GM19468 (cell line): ENCODE data around the gene GTF2H3.

Experiments
- ATAC-seq: cut with Tn5 transposase; IDR thresholded peaks from one replicate; pipeline ENCODE4 v1.9.1; 2021; ENCODE audit warnings: mild to moderate bottlenecking, moderate library complexity, moderate number of reproducible peaks; ENCODE audit not compliant: unreplicated experiment; ENCODE audit errors: extremely low read depth

GTF2H3 gene

GRCh38 chr12:123643911-123644310 is 10.3 kb downstream of the GTF2H3 start:
- no peak for ATAC-seq

GRCh38 chr12:123645380-123645779 is 11.8 kb downstream of the GTF2H3 start:
- ATAC-seq, result no peak

- ATAC-seq, result no peak
Observed at GRCh38 chr12:123645878-123646277, 12.2 kb downstream of the GTF2H3 start.

GRCh38 chr12:123648401-123648800 is 14.8 kb downstream of the GTF2H3 start:
- ATAC-seq, result no peak

GRCh38 chr12:123654129-123654701 is 20.6 kb downstream of the GTF2H3 start:
- no peak for ATAC-seq

- peak; percentile 72 for ATAC-seq
Observed at GRCh38 chr12:123655420-123655819, 21.8 kb downstream of the GTF2H3 start.

GRCh38 chr12:123656392-123656791 is 22.8 kb downstream of the GTF2H3 start:
- no peak for ATAC-seq

GRCh38 chr12:123657211-123657610 is 23.6 kb downstream of the GTF2H3 start:
- ATAC-seq, result no peak

GRCh38 chr12:123659996-123660727 is 26.5 kb downstream of the GTF2H3 start:
- no peak for ATAC-seq

- no peak for ATAC-seq
Observed at GRCh38 chr12:123667771-123668170, 34.1 kb downstream of the GTF2H3 start.

GRCh38 chr12:123670882-123671728 is 37.5 kb downstream of the GTF2H3 start, which contains the start of gene TCTN2:
TSS of gene TCTN2 (plus strand) at chr12:123671113. CDS start at chr12:123671241, 128 bp downstream.
- peak; percentile 82 for ATAC-seq

GRCh38 chr12:123671876-123672275 is 38.2 kb downstream of the GTF2H3 start:
- no peak for ATAC-seq

GRCh38 chr12:123675436-123675835 is 41.8 kb downstream of the GTF2H3 start:
- no peak for ATAC-seq

GRCh38 chr12:123676616-123677320 is 43.1 kb downstream of the GTF2H3 start:
- no peak for ATAC-seq

GRCh38 chr12:123678981-123679380 is 45.4 kb downstream of the GTF2H3 start:
- no peak for ATAC-seq

- no peak for ATAC-seq
Observed at GRCh38 chr12:123681605-123682004, 48.0 kb downstream of the GTF2H3 start.

GRCh38 chr12:123683964-123684363 is 50.3 kb downstream of the GTF2H3 start:
- ATAC-seq, result no peak

GRCh38 chr12:123686636-123687190 is 53.1 kb downstream of the GTF2H3 start:
- no peak for ATAC-seq

GRCh38 chr12:123690191-123690840 is 56.7 kb downstream of the GTF2H3 start:
- ATAC-seq, result no peak

- ATAC-seq, result no peak
Observed at GRCh38 chr12:123696207-123696606, 62.6 kb downstream of the GTF2H3 start.
